ENCODE measurements around the gene PNPLA3. TPM values are rescaled to one million over a fixed set of nuclear protein-coding genes. Genes with fewer than 3 reads are reported as not detected.

The PNPLA3 gene
- total RNA-seq, 2 donors from 2014 or later = 0.16 TPM; not detected in 1

- Histone ChIP-seq H3K36me3 (no peaks in the 10 kb centered on the region), H3K27me3 (no peaks in the 10 kb centered on the region), H3K27ac (no peak overlapping the region), H3K9me3 (no peaks in the 10 kb centered on the region), H3K4me1 (no peaks in the 10 kb centered on the region), H3K4me3 (no peak overlapping the region)
- TF ChIP-seq, protein P1, sequence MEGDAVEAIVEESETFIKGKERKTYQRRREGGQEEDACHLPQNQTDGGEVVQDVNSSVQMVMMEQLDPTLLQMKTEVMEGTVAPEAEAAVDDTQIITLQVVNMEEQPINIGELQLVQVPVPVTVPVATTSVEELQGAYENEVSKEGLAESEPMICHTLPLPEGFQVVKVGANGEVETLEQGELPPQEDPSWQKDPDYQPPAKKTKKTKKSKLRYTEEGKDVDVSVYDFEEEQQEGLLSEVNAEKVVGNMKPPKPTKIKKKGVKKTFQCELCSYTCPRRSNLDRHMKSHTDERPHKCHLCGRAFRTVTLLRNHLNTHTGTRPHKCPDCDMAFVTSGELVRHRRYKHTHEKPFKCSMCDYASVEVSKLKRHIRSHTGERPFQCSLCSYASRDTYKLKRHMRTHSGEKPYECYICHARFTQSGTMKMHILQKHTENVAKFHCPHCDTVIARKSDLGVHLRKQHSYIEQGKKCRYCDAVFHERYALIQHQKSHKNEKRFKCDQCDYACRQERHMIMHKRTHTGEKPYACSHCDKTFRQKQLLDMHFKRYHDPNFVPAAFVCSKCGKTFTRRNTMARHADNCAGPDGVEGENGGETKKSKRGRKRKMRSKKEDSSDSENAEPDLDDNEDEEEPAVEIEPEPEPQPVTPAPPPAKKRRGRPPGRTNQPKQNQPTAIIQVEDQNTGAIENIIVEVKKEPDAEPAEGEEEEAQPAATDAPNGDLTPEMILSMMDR (IDR thresholded peaks at IDR 0.05) = no peak
- no peak for DNase-seq (ENCODE audit: low spot score)
These were observed 43.0 kb upstream of the PNPLA3 start for GRCh38 chr22:43880541-43880991.

DNA sequence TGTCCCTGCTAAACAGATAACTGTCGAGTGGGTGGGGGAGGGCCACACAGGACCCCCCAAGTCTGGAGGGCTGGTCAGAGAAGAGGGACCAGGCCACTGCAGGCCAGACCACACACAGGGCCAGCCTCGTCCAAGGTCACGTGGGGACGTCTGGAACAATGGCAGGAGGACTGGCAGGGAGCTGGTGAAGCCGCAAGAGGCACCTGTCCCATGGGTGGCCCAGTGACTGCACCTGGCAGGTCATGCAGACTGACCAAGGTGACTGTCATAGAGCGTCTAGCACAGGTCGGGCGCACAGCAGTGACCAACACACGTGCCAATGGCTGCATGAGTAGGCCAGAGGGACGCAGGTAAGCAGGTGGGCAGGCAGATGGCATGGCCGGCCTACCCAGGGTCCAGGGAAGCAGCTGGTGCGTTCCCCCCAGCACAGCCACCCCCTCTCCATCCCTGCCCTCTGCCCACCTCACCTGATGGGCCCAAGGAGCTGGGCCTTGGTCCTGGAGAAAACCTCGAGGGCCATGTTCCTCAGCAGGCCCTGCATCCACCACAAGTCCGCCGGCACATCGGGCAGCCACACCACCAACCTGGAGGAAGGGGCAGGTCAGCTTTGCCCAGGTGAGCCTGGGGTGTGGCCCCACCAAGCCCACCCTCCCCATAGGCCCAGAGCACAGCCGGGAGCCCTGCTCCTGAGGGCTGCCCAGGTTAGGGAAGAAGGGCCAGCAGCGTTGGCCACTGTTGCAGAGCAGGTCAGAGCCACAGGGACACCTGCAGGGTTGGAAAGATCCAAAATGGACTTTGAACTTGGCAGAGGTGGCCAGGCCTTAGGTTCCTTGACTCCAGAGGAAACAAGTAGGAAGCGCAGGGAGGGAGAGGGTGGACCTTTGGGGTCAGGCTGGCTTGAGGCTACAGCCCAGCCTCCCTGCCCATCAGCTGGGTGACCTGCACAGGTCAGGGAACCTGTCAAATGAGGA, 42.2 kb upstream of the PNPLA3 start:
- Histone ChIP-seq H3K4me3 (no peak overlapping the region), H3K27me3 (no peaks in the 10 kb centered on the region), H3K4me1 (no peaks in the 10 kb centered on the region), H3K36me3 (no peaks in the 10 kb centered on the region), H3K27ac (no peak overlapping the region), H3K9me3 (no peaks in the 10 kb centered on the region)
- no peak for DNase-seq (ENCODE audit: low spot score)
- TF ChIP-seq, protein P1 (IDR thresholded peaks at IDR 0.05) = no peak

DNA sequence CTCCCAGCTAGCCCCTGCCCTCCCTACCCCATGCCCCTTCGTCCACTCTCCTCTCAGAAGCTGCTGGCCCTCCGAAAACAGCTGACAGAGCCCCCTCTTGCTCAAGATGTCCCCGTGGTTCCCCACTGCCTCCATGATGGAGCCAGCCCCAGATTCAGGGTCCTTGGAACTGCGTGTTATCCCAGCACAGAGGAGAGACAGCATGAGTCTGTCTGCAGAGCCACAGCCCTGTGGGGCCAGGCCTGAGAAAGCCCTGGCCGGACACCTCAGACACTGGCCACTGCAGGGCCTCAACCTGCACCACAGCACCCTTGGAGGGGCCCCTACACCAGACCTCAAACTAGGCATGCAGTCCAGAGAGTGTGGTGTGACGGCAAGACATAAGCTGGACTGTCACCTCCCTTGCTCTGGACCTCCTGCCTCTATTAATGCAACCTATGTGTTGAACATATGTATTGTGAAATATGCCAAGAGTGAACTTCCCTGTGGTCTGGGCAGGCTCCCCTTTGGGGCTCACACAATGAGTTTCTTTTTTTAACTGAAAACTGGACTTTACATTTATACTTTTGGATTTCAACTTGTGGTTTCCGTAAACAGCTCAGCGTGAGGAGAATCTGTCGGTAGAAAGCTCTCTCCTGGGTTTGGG, 41.4 kb upstream of the PNPLA3 start:
- Histone ChIP-seq H3K4me3 (no peak overlapping the region), H3K4me1 (no peaks in the 10 kb centered on the region), H3K27ac (no peak overlapping the region), H3K36me3 (no peaks in the 10 kb centered on the region), H3K9me3 (no peaks in the 10 kb centered on the region), H3K27me3 (no peaks in the 10 kb centered on the region)
- TF ChIP-seq, protein P1 (IDR thresholded peaks at IDR 0.05) = no peak
- no peak for DNase-seq (ENCODE audit: low spot score)

DNA sequence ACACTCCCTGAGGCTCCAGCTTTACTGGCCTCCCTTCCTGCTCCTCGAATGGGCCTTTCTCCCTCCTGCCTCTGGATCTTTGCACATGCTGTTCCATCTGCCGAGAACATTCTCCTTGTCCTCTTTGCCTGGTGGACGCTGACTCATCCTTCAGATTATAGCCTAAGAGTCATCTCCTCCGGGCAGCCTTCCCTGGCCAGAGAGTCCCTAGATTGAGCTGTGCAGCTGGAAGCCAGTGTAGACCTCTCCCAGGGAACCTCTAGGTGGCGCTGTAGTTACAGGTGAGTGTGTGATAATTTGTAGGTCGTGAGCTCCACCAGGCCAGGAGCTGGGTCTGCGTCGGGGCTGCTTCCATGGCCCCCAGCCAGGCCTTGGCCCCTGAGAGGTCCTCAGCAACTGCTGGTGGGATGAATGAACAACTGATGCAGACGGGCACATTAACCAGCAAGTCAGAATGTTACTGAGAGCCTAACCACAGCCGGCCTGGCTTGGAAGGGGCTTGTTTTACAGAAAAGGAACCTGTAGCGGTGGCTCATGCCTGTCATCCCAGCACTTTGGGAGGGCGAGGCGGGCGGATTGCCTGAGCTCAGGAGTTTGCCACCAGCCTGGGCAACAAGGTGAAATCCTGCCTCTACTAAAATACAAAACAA, 40.5 kb upstream of the PNPLA3 start:
- H3K4me1 ChIP-seq = no peaks in the 10 kb centered on the region
- H3K36me3 ChIP-seq = no peaks in the 10 kb centered on the region
- no peak for DNase-seq (ENCODE audit: low spot score)
- H3K27ac ChIP-seq = no peak overlapping the region
- TF ChIP-seq, protein P1 (IDR thresholded peaks at IDR 0.05) = peak in 1 of 2 donors; percentile 49
- no peaks in the 10 kb centered on the region for H3K9me3 ChIP-seq
- H3K4me3 ChIP-seq = no peak overlapping the region
- H3K27me3 ChIP-seq = no peaks in the 10 kb centered on the region

GRCh38 chr22:43883719-43884415, 39.7 kb upstream of the PNPLA3 start:
- TF ChIP-seq, protein P1 (IDR thresholded peaks at IDR 0.05) = no peak
- no peaks in the 10 kb centered on the region for H3K4me1 ChIP-seq
- no peak overlapping the region for H3K4me3 ChIP-seq
- H3K36me3 ChIP-seq = no peaks in the 10 kb centered on the region
- H3K27ac ChIP-seq = no peak overlapping the region
- H3K27me3 ChIP-seq = no peaks in the 10 kb centered on the region
- DNase-seq (ENCODE audit: low spot score) = no peak
- no peaks in the 10 kb centered on the region for H3K9me3 ChIP-seq
